Vagina (tissue), 2 donors: ENCODE measurements around the gene ARHGAP31.

Source experiments
- CTCF ChIP-seq, 3 experiments: fragments of 450-650 bp in 2 of 3; fragments of 200-600 bp in 1 of 3; sonication (generic) in 1 of 3; IDR thresholded peaks; one replicate each; pipeline ENCODE4 v1.5.1; 2017 to 2019; ENCODE audit warnings: antibody characterized with exemption in 3 of 3, mild to moderate bottlenecking in 2 of 3, moderate library complexity in 2 of 3
- POLR2A ChIP-seq, 2 donors: fragments of 450-650 bp; IDR thresholded peaks; one replicate each; pipeline ENCODE4 v1.6.1; 2017; ENCODE audit warnings: antibody characterized with exemption in 2 of 2, mild to moderate bottlenecking in 2 of 2, moderate library complexity in 2 of 2
- POLR2AphosphoS5 ChIP-seq, 2 donors: sonication (generic); formaldehyde crosslinking; IDR thresholded peaks; one replicate each; pipeline ENCODE4 v1.9.0; 2017; ENCODE audit warnings: antibody characterized with exemption in 2 of 2, mild to moderate bottlenecking in 2 of 2, low read depth in 1 of 2; ENCODE audit not compliant: insufficient read depth in 1 of 2

GRCh38 chr3:119338754-119339153 lies 44.6 kb downstream of the ARHGAP31 start:
- TF ChIP-seq CTCF (IDR thresholded peaks at IDR 0.05) (no peak), POLR2A (IDR thresholded peaks at IDR 0.05) (no peak), POLR2AphosphoS5 (IDR thresholded peaks at IDR 0.05; ENCODE audit: insufficient read depth in 1 of 2, low read depth in 1 of 2) (no peak)
